Heart left ventricle (tissue), 13 donors: ENCODE measurements around the gene NOB1.

Source experiments
- CTCF ChIP-seq, 12 donors: fragments of 200-600 bp; sonication (generic) in 4 of 12; IDR thresholded peaks; one replicate each; pipeline versions ENCODE4 v1.5.0 to v1.8.0; 2018 to 2022; ENCODE audit warnings: antibody characterized with exemption in 12 of 12, mild to moderate bottlenecking in 5 of 12
- POLR2A ChIP-seq, 2 donors: fragments of 450-650 bp; IDR thresholded peaks; one replicate each; pipeline ENCODE4 v1.6.1; 2017; ENCODE audit warnings: antibody characterized with exemption in 2 of 2, mild to moderate bottlenecking in 2 of 2, moderate library complexity in 2 of 2
- donor health status: ischemic (EF 13 %, LVEDD 7.1; RV severe dilation, severe dysfunction).
- donor health status: DM: no; HTN: yes; CAD: no.
- donor health status: DM: no; HTN: no; CAD: no.
- donor health status: ischemic (EF 25% LVEDD 6.9; RV normal size, moderate dysfunction).
- donor health status: ischemic (EF 25% LVEDD 5.7; RV mildly dilated, moderate dysfunction).
- donor health status: ischemic (EF 35%, LVEDD 5.7; RV mildly dilated, moderate dysfunction).
- donor health status: nonischemic (EF 11% LVEDD 7.7; RV severe dilation, severe dysfunction).
- donor health status: DM: yes; HTN: yes; CAD: no.
- donor health status: PGD.
- donor health status: ischemic (EF 29% LVEDD 5.4; RV normal size, mild dysfunction).
- donor health status: nonischemic (EF 23%, LVEDD 6.1; RV moderate dilation, normal function).

- TF ChIP-seq POLR2A (IDR thresholded peaks at IDR 0.05) = no peak
- TF ChIP-seq CTCF (IDR thresholded peaks at IDR 0.05) = no peak
These were observed 26.8 kb downstream of the NOB1 start for GRCh38 chr16:69727916-69728270.
